Breast epithelium (tissue), 4 donors: ENCODE results near the gene DGKI. TPM values are rescaled to one million over a fixed set of nuclear protein-coding genes. Genes with fewer than 3 reads are reported as not detected.

ENCODE experiments used
- DNase-seq, 2 donors: peaks; one replicate each; pipeline ENCODE4 v3.0.0-alpha.2; 2019; ENCODE audit warnings: low spot score in 2 of 2
- H3K27ac ChIP-seq, 2 donors: fragments of 200-600 bp; sonication (generic) in 1 of 2; one replicate each; pipeline ENCODE4 v1.5.1; 2016 to 2019; ENCODE audit warnings: mild to moderate bottlenecking in 1 of 2
- H3K27me3 ChIP-seq, 2 donors: fragments of 200-600 bp; sonication (generic) in 1 of 2; one replicate each; pipeline versions ENCODE4 v1.5.1 to v1.6.0; 2017 to 2019; ENCODE audit warnings: control low read depth in 1 of 2, mild to moderate bottlenecking in 1 of 2
- H3K36me3 ChIP-seq: fragments of 200-600 bp; one replicate; pipeline ENCODE4 v1.5.1; 2019
- H3K4me1 ChIP-seq, 2 donors: fragments of 200-600 bp; sonication (generic); one replicate each; pipeline ENCODE4 v1.5.1; 2016 to 2019; ENCODE audit warnings: control low read depth in 1 of 2
- H3K4me3 ChIP-seq, 3 donors: fragments of 200-600 bp; sonication (generic); 1 replicate in 2 of 3; 2 replicates in 1 of 3; pipeline ENCODE4 v1.5.1; 2016 to 2019; ENCODE audit warnings: mild to moderate bottlenecking in 3 of 3, moderate library complexity in 2 of 3
- H3K9me3 ChIP-seq, 2 donors: fragments of 200-600 bp; sonication (generic) in 1 of 2; one replicate each; pipeline ENCODE4 v1.5.1; 2016 to 2019; ENCODE audit warnings: control low read depth in 1 of 2
- CTCF ChIP-seq, 3 donors: fragments of 450-650 bp; IDR thresholded peaks; one replicate each; pipeline ENCODE4 v1.5.1; 2016 to 2017; ENCODE audit warnings: antibody characterized with exemption in 3 of 3, mild to moderate bottlenecking in 3 of 3, moderate library complexity in 3 of 3
- POLR2A ChIP-seq: fragments of 450-650 bp; IDR thresholded peaks from one replicate; pipeline ENCODE4 v1.6.1; 2016; ENCODE audit warnings: antibody characterized with exemption, mild to moderate bottlenecking, moderate library complexity
- POLR2AphosphoS5 ChIP-seq, 3 donors: sonication (generic); formaldehyde crosslinking; IDR thresholded peaks; one replicate each; pipeline ENCODE4 v1.6.1; 2017; ENCODE audit warnings: antibody characterized with exemption in 3 of 3
- intact Hi-C: fragments of 100-400 bp; cut with DNase I; formaldehyde crosslinking; loops from one replicate; pipeline ENCODE4 v1.15.1; 2023; ENCODE audit warnings: low total_unique reads
- total RNA-seq, 3 donors: library from RNA; depleted of rRNA; stranded (reverse); fragments of >200 nt; gene quantifications; one replicate each; pipeline ENCODE4 v1.1.0, GENCODE V29; 2016

Gene DGKI
- total RNA-seq, 3 donors from 2014 or later = 2.7 to 4.1 (median 2.9) TPM

GRCh38 chr7:137418841-137419240 lies 427.9 kb downstream of the DGKI start:
- Histone ChIP-seq H3K36me3 (no peaks in the 10 kb centered on the region), H3K27ac (no peak overlapping the region), H3K27me3 (no peaks in the 10 kb centered on the region), H3K4me3 (no peak overlapping the region), H3K9me3 (no peaks in the 10 kb centered on the region), H3K4me1 (no peaks in the 10 kb centered on the region)
- intact Hi-C loops = no loop called here
- no peak for DNase-seq
- TF ChIP-seq POLR2A (no peak), CTCF (IDR thresholded peaks at IDR 0.05) (no peak), POLR2AphosphoS5 (IDR thresholded peaks at IDR 0.05) (no peak)

DNA sequence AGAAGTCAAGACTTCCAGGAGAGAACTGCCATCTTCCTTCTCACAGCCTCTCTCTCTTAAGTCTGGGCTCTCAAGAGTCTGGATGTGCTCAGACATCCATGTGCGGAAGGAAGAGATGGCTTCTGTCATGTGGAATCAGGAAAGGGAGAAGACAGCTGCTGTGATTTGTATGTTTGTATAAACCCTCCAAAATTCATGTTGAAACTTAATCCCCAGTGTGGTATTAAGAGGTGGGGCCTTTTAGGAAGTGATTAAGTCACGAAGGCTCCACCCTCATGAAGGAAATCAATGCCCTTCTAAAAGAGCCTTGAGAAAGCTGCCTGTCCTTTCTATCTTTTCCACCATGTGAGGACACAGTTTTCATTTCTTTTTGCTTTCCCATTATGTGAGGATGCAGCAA lies 429.3 kb downstream of the DGKI start:
- Histone ChIP-seq H3K36me3 (no peaks in the 10 kb centered on the region), H3K27me3 (no peaks in the 10 kb centered on the region), H3K9me3 (no peaks in the 10 kb centered on the region), H3K27ac (no peak overlapping the region), H3K4me3 (no peak overlapping the region), H3K4me1 (no peaks in the 10 kb centered on the region)
- intact Hi-C loops = no loop called here
- TF ChIP-seq POLR2A = no peak
- TF ChIP-seq CTCF (IDR thresholded peaks at IDR 0.05) = no peak
- no peak for TF ChIP-seq POLR2AphosphoS5 (IDR thresholded peaks at IDR 0.05)
- DNase-seq = no peak

DNA sequence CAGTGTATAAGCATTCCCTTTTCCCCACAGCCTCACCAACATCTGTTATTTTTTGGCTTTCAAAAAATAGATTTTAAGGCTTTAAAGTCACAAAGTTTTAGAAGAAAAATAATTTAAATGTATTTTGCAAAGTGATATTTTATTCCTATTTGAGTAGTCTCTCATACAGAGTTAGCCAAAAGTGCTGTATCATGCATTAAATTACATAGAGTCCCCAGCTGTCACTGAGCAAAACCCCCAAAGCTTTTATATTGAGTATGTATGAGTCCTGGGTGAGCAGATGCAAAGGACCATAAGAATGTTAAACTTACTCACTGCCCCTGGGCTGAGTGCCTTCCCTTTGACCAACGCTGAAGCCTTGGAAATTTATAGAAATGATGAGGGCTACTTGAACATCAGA lies 432.9 kb downstream of the DGKI start:
- Histone ChIP-seq H3K9me3 (no peaks in the 10 kb centered on the region), H3K4me1 (no peaks in the 10 kb centered on the region), H3K27ac (no peak overlapping the region), H3K4me3 (no peak overlapping the region), H3K36me3 (no peaks in the 10 kb centered on the region), H3K27me3 (no peaks in the 10 kb centered on the region)
- no peak for DNase-seq
- TF ChIP-seq CTCF (IDR thresholded peaks at IDR 0.05) (no peak), POLR2A (no peak), POLR2AphosphoS5 (IDR thresholded peaks at IDR 0.05) (no peak)
- intact Hi-C loops = no loop called here

GRCh38 chr7:137411446-137411845 lies 435.3 kb downstream of the DGKI start:
- no peak for DNase-seq
- intact Hi-C loops = no loop called here

DNA sequence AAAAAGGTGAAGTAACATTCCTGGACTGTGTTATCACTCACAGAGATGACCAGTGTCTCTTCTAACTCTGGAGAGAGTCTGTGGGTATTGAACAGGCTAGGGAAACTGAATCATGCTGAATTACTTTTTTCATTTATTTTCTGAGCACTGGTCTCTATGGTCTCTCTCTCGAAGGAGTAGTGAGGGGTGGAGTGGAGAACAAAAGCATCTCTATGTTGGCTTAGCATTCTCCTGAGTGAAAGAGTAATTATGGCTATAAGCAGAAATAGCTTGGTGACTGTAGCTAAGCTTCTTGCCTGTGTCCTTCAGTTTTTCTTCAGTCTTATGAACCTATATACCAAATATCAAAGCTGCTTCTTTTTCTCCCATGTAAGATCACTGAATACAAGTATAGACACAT lies 438.6 kb downstream of the DGKI start:
- no peaks in the 10 kb centered on the region for H3K36me3 ChIP-seq
- H3K9me3 ChIP-seq = no peaks in the 10 kb centered on the region
- H3K27ac ChIP-seq = no peak overlapping the region
- H3K4me3 ChIP-seq = no peak overlapping the region
- H3K4me1 ChIP-seq = no peaks in the 10 kb centered on the region
- intact Hi-C loops = no loop called here
- DNase-seq = no peak
- no peaks in the 10 kb centered on the region for H3K27me3 ChIP-seq
- TF ChIP-seq CTCF (IDR thresholded peaks at IDR 0.05) = no peak
- no peak for TF ChIP-seq POLR2A
- TF ChIP-seq POLR2AphosphoS5 (IDR thresholded peaks at IDR 0.05) = no peak

More at GRCh38 chr7:137411446-137411845, 435.3 kb downstream of the DGKI start:
- no peaks in the 10 kb centered on the region for H3K27me3 ChIP-seq
- H3K27ac ChIP-seq = no peak overlapping the region
- H3K4me3 ChIP-seq = no peak overlapping the region
- TF ChIP-seq CTCF (IDR thresholded peaks at IDR 0.05) (no peak), POLR2AphosphoS5 (IDR thresholded peaks at IDR 0.05) (no peak), POLR2A (no peak)
- H3K9me3 ChIP-seq = no peaks in the 10 kb centered on the region
- H3K36me3 ChIP-seq = no peaks in the 10 kb centered on the region
- no peaks in the 10 kb centered on the region for H3K4me1 ChIP-seq
